GM12874 (cell line): Measurements from ENCODE around the gene CCDC102B.

ENCODE experiments used
- CTCF ChIP-seq: IDR thresholded peaks from 2 replicates; pipeline ENCODE4 v1.5.1; 2011; ENCODE audit warnings: low read depth, mild to moderate bottlenecking, control low read depth, low read length, moderate library complexity; ENCODE audit not compliant: insufficient read depth

Gene CCDC102B

GRCh38 chr18:69000366-69000765, 202.5 kb downstream of the CCDC102B start:
- no peak for TF ChIP-seq CTCF

- TF ChIP-seq CTCF = peak; percentile 36; the same call in 1 of the 2 replicates
Observed at GRCh38 chr18:69002233-69002632, 204.4 kb downstream of the CCDC102B start.

- TF ChIP-seq CTCF = no peak
Observed at GRCh38 chr18:69008538-69008937, 210.7 kb downstream of the CCDC102B start.

GRCh38 chr18:69021211-69021805, 223.4 kb downstream of the CCDC102B start:
- TF ChIP-seq CTCF = no peak

- no peak for TF ChIP-seq CTCF
Observed at GRCh38 chr18:69022426-69022825, 224.5 kb downstream of the CCDC102B start.

GRCh38 chr18:69031571-69031970, 233.7 kb downstream of the CCDC102B start:
- no peak for TF ChIP-seq CTCF

- TF ChIP-seq CTCF = no peak
Observed at GRCh38 chr18:69032009-69032408, 234.1 kb downstream of the CCDC102B start.
